ENCODE results near the gene DCANP1. TPM values are rescaled to one million over a fixed set of nuclear protein-coding genes. Genes with fewer than 3 reads are reported as not detected.

Gene DCANP1
- total and polyA plus RNA-seq, 2 donors (not counting 1 experiment from before 2014, with no cell fraction given), result not detected

GRCh38 chr5:135441919-135442318 is 5.2 kb downstream of the DCANP1 start:
- peaks cover 10 to 29% of the 10 kb centered on the region in 2 donors for H3K4me1 ChIP-seq (ENCODE audit: control insufficient read depth in 2 of 2, insufficient read depth in 2 of 2, low read length in 2 of 2)
- no peak overlapping the region for H2AFZ ChIP-seq (ENCODE audit: insufficient read depth, low read depth, low read length, poor library complexity, severe bottlenecking)
- H3K9me3 ChIP-seq (ENCODE audit: control extremely low read depth in 1 of 3, control insufficient read depth in 2 of 3, insufficient read depth in 1 of 3, low read length in 2 of 3), result no peaks in the 10 kb centered on the region
- H4K20me1 ChIP-seq (ENCODE audit: control insufficient read depth, insufficient read depth, low read length, poor library complexity, severe bottlenecking), result no peaks in the 10 kb centered on the region
- H3K27ac ChIP-seq (ENCODE audit: low read length in 2 of 2), result no peak overlapping the region
- H3K79me2 ChIP-seq (ENCODE audit: control insufficient read depth, insufficient read depth, low read length), result no peaks in the 10 kb centered on the region
- Mint-ChIP-seq H3K27ac (no peak overlapping the region), H3K27me3 (peaks cover 20% of the 10 kb centered on the region), H3K4me1 (peaks cover 19% of the 10 kb centered on the region), H3K4me3 (no peak overlapping the region), H3K9me3 (ENCODE audit: insufficient read depth) (no peaks in the 10 kb centered on the region)
- H3K36me3 ChIP-seq (replicated peaks in 1 of 2; ENCODE audit: control extremely low read depth in 1 of 2, control insufficient read depth in 1 of 2, extremely low read depth in 1 of 2, insufficient read depth in 2 of 2, low read length in 1 of 2), result no peaks in the 10 kb centered on the region
- no peak for DNase-seq
- no peak for ATAC-seq (ENCODE audit: low read depth)
- no peak overlapping the region for H3K9ac ChIP-seq (ENCODE audit: low read length)
- peaks cover 0 to 20% (median 0%) of the 10 kb centered on the region in 4 experiments for H3K27me3 ChIP-seq (replicated peaks in 1 of 4; ENCODE audit: control extremely low read depth in 1 of 4, control insufficient read depth in 3 of 4, insufficient read depth in 4 of 4, low read length in 3 of 4)
- CTCF ChIA-PET, result interaction anchor here (0.6 to 2.6 kb wide), 2 partner anchors 15 to 165 kb away, joined by 3 to 13 read pairs; no protein-coding TSS in a partner anchor
- no peak overlapping the region for H3K4me2 ChIP-seq (replicated peaks; ENCODE audit: low read depth, low read length, poor library complexity, severe bottlenecking)
- WGBS (ENCODE audit: insufficient coverage), result 31% methylated on average over 2 of the region's 4 CpGs
- no peak for TF ChIP-seq EZH2 (IDR thresholded peaks at IDR 0.05; ENCODE audit: borderline replicate concordance, insufficient read depth, low read depth, low read length, poor library complexity, severe bottlenecking)
- TF ChIP-seq, protein P1, sequence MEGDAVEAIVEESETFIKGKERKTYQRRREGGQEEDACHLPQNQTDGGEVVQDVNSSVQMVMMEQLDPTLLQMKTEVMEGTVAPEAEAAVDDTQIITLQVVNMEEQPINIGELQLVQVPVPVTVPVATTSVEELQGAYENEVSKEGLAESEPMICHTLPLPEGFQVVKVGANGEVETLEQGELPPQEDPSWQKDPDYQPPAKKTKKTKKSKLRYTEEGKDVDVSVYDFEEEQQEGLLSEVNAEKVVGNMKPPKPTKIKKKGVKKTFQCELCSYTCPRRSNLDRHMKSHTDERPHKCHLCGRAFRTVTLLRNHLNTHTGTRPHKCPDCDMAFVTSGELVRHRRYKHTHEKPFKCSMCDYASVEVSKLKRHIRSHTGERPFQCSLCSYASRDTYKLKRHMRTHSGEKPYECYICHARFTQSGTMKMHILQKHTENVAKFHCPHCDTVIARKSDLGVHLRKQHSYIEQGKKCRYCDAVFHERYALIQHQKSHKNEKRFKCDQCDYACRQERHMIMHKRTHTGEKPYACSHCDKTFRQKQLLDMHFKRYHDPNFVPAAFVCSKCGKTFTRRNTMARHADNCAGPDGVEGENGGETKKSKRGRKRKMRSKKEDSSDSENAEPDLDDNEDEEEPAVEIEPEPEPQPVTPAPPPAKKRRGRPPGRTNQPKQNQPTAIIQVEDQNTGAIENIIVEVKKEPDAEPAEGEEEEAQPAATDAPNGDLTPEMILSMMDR (IDR thresholded peaks at IDR 0.05), result no peak
- no peak overlapping the region for H3K4me3 ChIP-seq (ENCODE audit: control extremely low read depth in 1 of 5, extremely low read depth in 1 of 5, insufficient read depth in 1 of 5, low read depth in 2 of 5, low read length in 4 of 5)
- POLR2A ChIA-PET, result no interaction called here
- intact Hi-C loops (cut with micrococcal nuclease), result no loop called here

GRCh38 chr5:135441350-135441831 is 5.8 kb downstream of the DCANP1 start:
- 4% methylated on average over 10 of the region's 11 CpGs for WGBS (ENCODE audit: insufficient coverage)
- Histone ChIP-seq H3K4me3 (ENCODE audit: control extremely low read depth in 1 of 5, extremely low read depth in 1 of 5, insufficient read depth in 1 of 5, low read depth in 2 of 5, low read length in 4 of 5) (no peak overlapping the region), H3K4me2 (replicated peaks; ENCODE audit: low read depth, low read length, poor library complexity, severe bottlenecking) (no peak overlapping the region), H3K27ac (ENCODE audit: low read length in 2 of 2) (no peak overlapping the region), H3K4me1 (ENCODE audit: control insufficient read depth in 2 of 2, insufficient read depth in 2 of 2, low read length in 2 of 2) (peaks cover 14 to 34% of the 10 kb centered on the region in 2 donors), H2AFZ (ENCODE audit: insufficient read depth, low read depth, low read length, poor library complexity, severe bottlenecking) (peak overlapping the region; percentile 32), H3K27me3 (replicated peaks in 1 of 4; ENCODE audit: control extremely low read depth in 1 of 4, control insufficient read depth in 3 of 4, insufficient read depth in 4 of 4, low read length in 3 of 4) (peaks cover 0 to 20% (median 0%) of the 10 kb centered on the region in 4 experiments), H4K20me1 (ENCODE audit: control insufficient read depth, insufficient read depth, low read length, poor library complexity, severe bottlenecking) (no peaks in the 10 kb centered on the region), H3K79me2 (ENCODE audit: control insufficient read depth, insufficient read depth, low read length) (no peaks in the 10 kb centered on the region), H3K9me3 (ENCODE audit: control extremely low read depth in 1 of 3, control insufficient read depth in 2 of 3, insufficient read depth in 1 of 3, low read length in 2 of 3) (no peaks in the 10 kb centered on the region), H3K9ac (ENCODE audit: low read length) (no peak overlapping the region), H3K36me3 (replicated peaks in 1 of 2; ENCODE audit: control extremely low read depth in 1 of 2, control insufficient read depth in 1 of 2, extremely low read depth in 1 of 2, insufficient read depth in 2 of 2, low read length in 1 of 2) (no peaks in the 10 kb centered on the region)
- Mint-ChIP-seq H3K9me3 (ENCODE audit: insufficient read depth) (no peaks in the 10 kb centered on the region), H3K27ac (no peak overlapping the region), H3K27me3 (peaks cover 20% of the 10 kb centered on the region), H3K4me1 (peaks cover 23% of the 10 kb centered on the region), H3K4me3 (no peak overlapping the region)
- ChIA-PET CTCF (interaction anchor here (0.6 to 2.6 kb wide), 3 partner anchors 16 to 164 kb away, joined by 3 to 13 read pairs (median 4); no protein-coding TSS in a partner anchor), POLR2A (no interaction called here)
- DNase-seq (no peak), ATAC-seq (ENCODE audit: low read depth) (no peak)
- no peak for TF ChIP-seq EZH2 (IDR thresholded peaks at IDR 0.05; ENCODE audit: borderline replicate concordance, insufficient read depth, low read depth, low read length, poor library complexity, severe bottlenecking)
- TF ChIP-seq, protein P1 (IDR thresholded peaks at IDR 0.05), result no peak
- intact Hi-C loops (cut with micrococcal nuclease), result no loop called here

Measured in B cell (primary cell).